ENCODE data around the gene TRAPPC14. TPM values are rescaled to one million over a fixed set of nuclear protein-coding genes. Genes with fewer than 3 reads are reported as not detected.

Gene TRAPPC14
- total and polyA plus RNA-seq, 9 of the 15 experiments (the other 6 are each of a cell fraction or from before 2014, with no cell fraction given), result 0.42 to 45.9 (median 18.2) TPM

DNA sequence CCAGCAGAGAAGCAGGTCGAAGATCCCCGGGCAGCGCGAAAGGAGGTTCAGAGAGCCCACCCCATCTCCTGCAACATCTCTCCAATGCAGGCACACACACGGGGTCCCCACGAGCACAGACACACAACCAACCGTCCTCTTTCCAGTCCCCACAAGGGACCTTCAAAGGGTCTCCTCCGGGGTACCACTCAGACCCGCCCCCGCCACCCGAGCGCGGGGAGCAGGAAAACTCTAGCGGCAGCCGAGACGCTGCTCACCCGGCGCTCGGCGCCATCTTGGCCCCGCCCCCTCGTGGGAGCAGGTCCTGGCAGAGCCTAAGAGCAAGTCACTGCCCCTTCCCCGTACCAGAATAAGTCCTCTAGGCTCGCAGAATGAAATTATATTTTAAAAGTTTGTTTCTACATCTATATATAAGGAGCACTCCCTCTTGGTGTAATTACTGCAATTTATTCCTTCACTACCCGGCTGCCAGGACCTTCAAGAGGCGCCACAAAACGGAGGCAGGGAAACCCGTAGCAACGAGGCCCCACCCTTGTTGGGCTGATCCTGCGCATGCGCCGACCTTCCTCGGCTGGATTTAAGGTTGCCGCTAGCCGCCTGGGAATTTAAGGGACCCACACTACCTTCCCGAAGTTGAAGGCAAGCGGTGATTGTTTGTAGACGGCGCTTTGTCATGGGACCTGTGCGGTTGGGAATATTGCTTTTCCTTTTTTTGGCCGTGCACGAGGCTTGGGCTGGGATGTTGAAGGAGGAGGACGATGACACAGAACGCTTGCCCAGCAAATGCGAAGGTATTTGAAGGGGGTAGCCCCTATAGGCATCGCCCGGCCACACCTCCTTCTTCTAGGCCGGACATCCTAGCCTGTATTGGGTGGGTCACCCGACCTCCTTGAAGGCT is 39.2 kb downstream of the TRAPPC14 start, which contains the start of the genes CNPY4 and TAF6 (continued):
- TF ChIP-seq, protein P1, sequence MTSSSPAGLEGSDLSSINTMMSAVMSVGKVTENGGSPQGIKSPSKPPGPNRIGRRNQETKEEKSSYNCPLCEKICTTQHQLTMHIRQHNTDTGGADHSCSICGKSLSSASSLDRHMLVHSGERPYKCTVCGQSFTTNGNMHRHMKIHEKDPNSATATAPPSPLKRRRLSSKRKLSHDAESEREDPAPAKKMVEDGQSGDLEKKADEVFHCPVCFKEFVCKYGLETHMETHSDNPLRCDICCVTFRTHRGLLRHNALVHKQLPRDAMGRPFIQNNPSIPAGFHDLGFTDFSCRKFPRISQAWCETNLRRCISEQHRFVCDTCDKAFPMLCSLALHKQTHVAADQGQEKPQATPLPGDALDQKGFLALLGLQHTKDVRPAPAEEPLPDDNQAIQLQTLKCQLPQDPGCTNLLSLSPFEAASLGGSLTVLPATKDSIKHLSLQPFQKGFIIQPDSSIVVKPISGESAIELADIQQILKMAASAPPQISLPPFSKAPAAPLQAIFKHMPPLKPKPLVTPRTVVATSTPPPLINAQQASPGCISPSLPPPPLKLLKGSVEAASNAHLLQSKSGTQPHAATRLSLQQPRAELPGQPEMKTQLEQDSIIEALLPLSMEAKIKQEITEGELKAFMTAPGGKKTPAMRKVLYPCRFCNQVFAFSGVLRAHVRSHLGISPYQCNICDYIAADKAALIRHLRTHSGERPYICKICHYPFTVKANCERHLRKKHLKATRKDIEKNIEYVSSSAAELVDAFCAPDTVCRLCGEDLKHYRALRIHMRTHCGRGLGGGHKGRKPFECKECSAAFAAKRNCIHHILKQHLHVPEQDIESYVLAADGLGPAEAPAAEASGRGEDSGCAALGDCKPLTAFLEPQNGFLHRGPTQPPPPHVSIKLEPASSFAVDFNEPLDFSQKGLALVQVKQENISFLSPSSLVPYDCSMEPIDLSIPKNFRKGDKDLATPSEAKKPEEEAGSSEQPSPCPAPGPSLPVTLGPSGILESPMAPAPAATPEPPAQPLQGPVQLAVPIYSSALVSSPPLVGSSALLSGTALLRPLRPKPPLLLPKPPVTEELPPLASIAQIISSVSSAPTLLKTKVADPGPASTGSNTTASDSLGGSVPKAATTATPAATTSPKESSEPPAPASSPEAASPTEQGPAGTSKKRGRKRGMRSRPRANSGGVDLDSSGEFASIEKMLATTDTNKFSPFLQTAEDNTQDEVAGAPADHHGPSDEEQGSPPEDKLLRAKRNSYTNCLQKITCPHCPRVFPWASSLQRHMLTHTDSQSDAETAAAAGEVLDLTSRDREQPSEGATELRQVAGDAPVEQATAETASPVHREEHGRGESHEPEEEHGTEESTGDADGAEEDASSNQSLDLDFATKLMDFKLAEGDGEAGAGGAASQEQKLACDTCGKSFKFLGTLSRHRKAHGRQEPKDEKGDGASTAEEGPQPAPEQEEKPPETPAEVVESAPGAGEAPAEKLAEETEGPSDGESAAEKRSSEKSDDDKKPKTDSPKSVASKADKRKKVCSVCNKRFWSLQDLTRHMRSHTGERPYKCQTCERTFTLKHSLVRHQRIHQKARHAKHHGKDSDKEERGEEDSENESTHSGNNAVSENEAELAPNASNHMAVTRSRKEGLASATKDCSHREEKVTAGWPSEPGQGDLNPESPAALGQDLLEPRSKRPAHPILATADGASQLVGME (CRISPR knock-in tag; IDR thresholded peaks at IDR 0.05), result 0 out of 2 replicates have a peak, but pooled peaks have one; percentile 60
- TF ChIP-seq, protein P2, sequence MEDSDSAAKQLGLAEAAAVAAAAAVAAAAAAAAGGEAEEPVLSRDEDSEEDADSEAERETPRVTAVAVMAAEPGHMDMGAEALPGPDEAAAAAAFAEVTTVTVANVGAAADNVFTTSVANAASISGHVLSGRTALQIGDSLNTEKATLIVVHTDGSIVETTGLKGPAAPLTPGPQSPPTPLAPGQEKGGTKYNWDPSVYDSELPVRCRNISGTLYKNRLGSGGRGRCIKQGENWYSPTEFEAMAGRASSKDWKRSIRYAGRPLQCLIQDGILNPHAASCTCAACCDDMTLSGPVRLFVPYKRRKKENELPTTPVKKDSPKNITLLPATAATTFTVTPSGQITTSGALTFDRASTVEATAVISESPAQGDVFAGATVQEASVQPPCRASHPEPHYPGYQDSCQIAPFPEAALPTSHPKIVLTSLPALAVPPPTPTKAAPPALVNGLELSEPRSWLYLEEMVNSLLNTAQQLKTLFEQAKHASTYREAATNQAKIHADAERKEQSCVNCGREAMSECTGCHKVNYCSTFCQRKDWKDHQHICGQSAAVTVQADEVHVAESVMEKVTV (CRISPR knock-in tag; IDR thresholded peaks at IDR 0.05), result peak; percentile 27; the same call in 1 of the 2 replicates
- TF ChIP-seq GTF2E2 (tag; IDR thresholded peaks at IDR 0.05), result peak; percentile 97
- 0 out of 2 replicates have a peak, but pooled peaks have one; percentile 48 for TF ChIP-seq ZNF212 (CRISPR knock-in tag; IDR thresholded peaks at IDR 0.05)
- TF ChIP-seq CXXC5 (CRISPR knock-in tag; IDR thresholded peaks at IDR 0.05), result peak; percentile 83
- TF ChIP-seq HNRNPLL (IDR thresholded peaks at IDR 0.05; ENCODE audit: low read depth, low read length, poor library complexity, severe bottlenecking), result peak; percentile 18
- TF ChIP-seq ZNF766 (CRISPR knock-in tag; conservative IDR thresholded peaks at IDR 0.05), result peak; percentile 81; the same call in 1 of the 2 replicates
- TF ChIP-seq ZNF583 (CRISPR knock-in tag; IDR thresholded peaks at IDR 0.05), result peak; percentile 85
- TF ChIP-seq, protein P3, sequence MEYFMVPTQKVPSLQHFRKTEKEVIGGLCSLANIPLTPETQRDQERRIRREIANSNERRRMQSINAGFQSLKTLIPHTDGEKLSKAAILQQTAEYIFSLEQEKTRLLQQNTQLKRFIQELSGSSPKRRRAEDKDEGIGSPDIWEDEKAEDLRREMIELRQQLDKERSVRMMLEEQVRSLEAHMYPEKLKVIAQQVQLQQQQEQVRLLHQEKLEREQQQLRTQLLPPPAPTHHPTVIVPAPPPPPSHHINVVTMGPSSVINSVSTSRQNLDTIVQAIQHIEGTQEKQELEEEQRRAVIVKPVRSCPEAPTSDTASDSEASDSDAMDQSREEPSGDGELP (CRISPR knock-in tag; IDR thresholded peaks at IDR 0.05; ENCODE audit: borderline replicate concordance), result peak; percentile 72
- TF ChIP-seq, protein P4, sequence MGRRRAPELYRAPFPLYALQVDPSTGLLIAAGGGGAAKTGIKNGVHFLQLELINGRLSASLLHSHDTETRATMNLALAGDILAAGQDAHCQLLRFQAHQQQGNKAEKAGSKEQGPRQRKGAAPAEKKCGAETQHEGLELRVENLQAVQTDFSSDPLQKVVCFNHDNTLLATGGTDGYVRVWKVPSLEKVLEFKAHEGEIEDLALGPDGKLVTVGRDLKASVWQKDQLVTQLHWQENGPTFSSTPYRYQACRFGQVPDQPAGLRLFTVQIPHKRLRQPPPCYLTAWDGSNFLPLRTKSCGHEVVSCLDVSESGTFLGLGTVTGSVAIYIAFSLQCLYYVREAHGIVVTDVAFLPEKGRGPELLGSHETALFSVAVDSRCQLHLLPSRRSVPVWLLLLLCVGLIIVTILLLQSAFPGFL (CRISPR knock-in tag; IDR thresholded peaks at IDR 0.05), result peak; percentile 98
- peak; percentile 93 for TF ChIP-seq EGR1 (conservative IDR thresholded peaks at IDR 0.05)
- TF ChIP-seq HOXB6 (CRISPR knock-in tag; IDR thresholded peaks at IDR 0.05; ENCODE audit: borderline replicate concordance), result 0 out of 2 replicates have a peak, but pooled peaks have one; percentile 63
- TF ChIP-seq CREB1 (IDR thresholded peaks at IDR 0.05), result 0 out of 2 replicates have a peak, but pooled peaks have one; percentile 42
- peak; percentile 57; the same call in 1 of the 2 replicates for TF ChIP-seq CREB1 (CRISPR knock-in tag; IDR thresholded peaks at IDR 0.05)
- peak; percentile 39 to 75; a peak in 2 of 4 replicates for TF ChIP-seq TBL1XR1 (IDR thresholded peaks at IDR 0.05; ENCODE audit: low read length in 2 of 2)
- no peak for TF ChIP-seq NFIX (CRISPR knock-in tag; IDR thresholded peaks at IDR 0.05; ENCODE audit: low read depth)
- TF ChIP-seq SMARCA4 (IDR thresholded peaks at IDR 0.05), result 0 out of 2 replicates have a peak, but pooled peaks have one; percentile 28
- TF ChIP-seq HCFC1 (IDR thresholded peaks at IDR 0.05; ENCODE audit: low read depth, low read length), result peak; percentile 67
